MG63 (cell line): Measurements from ENCODE around the gene MSH5. TPM values are rescaled to one million over a fixed set of nuclear protein-coding genes. Genes with fewer than 3 reads are reported as not detected.

ENCODE experiments used
- DNase-seq: peaks from one replicate; pipeline ENCODE4 v3.0.0-alpha.2; 2020
- H3K27me3 ChIP-seq: fragments of 250-450 bp; sonication (Bioruptor Pico); 2 replicates; pipeline ENCODE4 v1.5.1; 2020; ENCODE audit warnings: mild to moderate bottlenecking, moderate library complexity
- H3K36me3 ChIP-seq: fragments of 250-450 bp; sonication (Bioruptor Pico); 2 replicates; pipeline ENCODE4 v1.5.1; 2020; ENCODE audit warnings: mild to moderate bottlenecking, moderate library complexity
- H3K4me3 ChIP-seq: fragments of 250-450 bp; sonication (Bioruptor Pico); 2 replicates; pipeline ENCODE4 v1.5.1; 2020; ENCODE audit warnings: mild to moderate bottlenecking, moderate library complexity
- H3K9me3 ChIP-seq: fragments of 250-450 bp; sonication (Bioruptor Pico); 2 replicates; pipeline ENCODE4 v1.5.1; 2020; ENCODE audit warnings: mild to moderate bottlenecking, moderate library complexity
- total RNA-seq: library from RNA; depleted of rRNA; stranded (reverse); fragments of >200 nt; shearing (Covaris generic); gene quantifications from 2 replicates; pipeline ENCODE4 v1.2.3, GENCODE V29; 2014; ENCODE audit warnings: low replicate concordance; rRNA removed

MSH5 gene
- total RNA-seq, result 3.1 and 6.3 TPM in 2 replicates

- peak; percentile 96 for DNase-seq
- Histone ChIP-seq H3K36me3 (peaks cover 27% of the 10 kb centered on the region), H3K9me3 (no peaks in the 10 kb centered on the region), H3K4me3 (peak within 1 kb of the TSS; percentile 69), H3K27me3 (no peaks in the 10 kb centered on the region)
Measured at GRCh38 chr6:31739639-31740396, at the start of gene MSH5. TSS of gene MSH5 (plus strand) at chr6:31740005. CDS start at chr6:31740467, 462 bp downstream.

- H3K36me3 ChIP-seq, result no peaks in the 10 kb centered on the region
- no peak for DNase-seq
- no peaks in the 10 kb centered on the region for H3K27me3 ChIP-seq
- H3K9me3 ChIP-seq, result no peaks in the 10 kb centered on the region
- no peak overlapping the region for H3K4me3 ChIP-seq
Measured at GRCh38 chr6:31690231-31691077, 49.4 kb upstream of the MSH5 start.

GRCh38 chr6:31691078-31691463 lies 48.7 kb upstream of the MSH5 start:
- no peaks in the 10 kb centered on the region for H3K27me3 ChIP-seq
- no peaks in the 10 kb centered on the region for H3K36me3 ChIP-seq
- no peak overlapping the region for H3K4me3 ChIP-seq
- H3K9me3 ChIP-seq, result no peaks in the 10 kb centered on the region
- no peak for DNase-seq

- DNase-seq, result no peak
- Histone ChIP-seq H3K36me3 (no peaks in the 10 kb centered on the region), H3K4me3 (no peak overlapping the region), H3K9me3 (no peaks in the 10 kb centered on the region), H3K27me3 (no peaks in the 10 kb centered on the region)
Measured at GRCh38 chr6:31691564-31692108, 48.2 kb upstream of the MSH5 start.

GRCh38 chr6:31692353-31692752 lies 47.5 kb upstream of the MSH5 start:
- no peaks in the 10 kb centered on the region for H3K36me3 ChIP-seq

GRCh38 chr6:31692886-31693285 lies 46.9 kb upstream of the MSH5 start:
- DNase-seq, result no peak
- Histone ChIP-seq H3K4me3 (no peak overlapping the region), H3K9me3 (no peaks in the 10 kb centered on the region), H3K27me3 (no peaks in the 10 kb centered on the region), H3K36me3 (no peaks in the 10 kb centered on the region)

More at GRCh38 chr6:31692353-31692752, 47.5 kb upstream of the MSH5 start:
- Histone ChIP-seq H3K9me3 (no peaks in the 10 kb centered on the region), H3K4me3 (no peak overlapping the region), H3K27me3 (no peaks in the 10 kb centered on the region)
- no peak for DNase-seq

- Histone ChIP-seq H3K36me3 (no peaks in the 10 kb centered on the region), H3K4me3 (no peak overlapping the region), H3K9me3 (no peaks in the 10 kb centered on the region), H3K27me3 (no peaks in the 10 kb centered on the region)
- no peak for DNase-seq
Measured at GRCh38 chr6:31693535-31693934, 46.3 kb upstream of the MSH5 start.

- no peaks in the 10 kb centered on the region for H3K36me3 ChIP-seq
- no peak overlapping the region for H3K4me3 ChIP-seq
- no peaks in the 10 kb centered on the region for H3K27me3 ChIP-seq
- H3K9me3 ChIP-seq, result no peaks in the 10 kb centered on the region
- peak; percentile 9 for DNase-seq
Measured at GRCh38 chr6:31697555-31697954, 42.2 kb upstream of the MSH5 start.

GRCh38 chr6:31700740-31701401 lies 38.9 kb upstream of the MSH5 start:
- Histone ChIP-seq H3K4me3 (no peak overlapping the region), H3K9me3 (no peaks in the 10 kb centered on the region), H3K36me3 (no peaks in the 10 kb centered on the region), H3K27me3 (no peaks in the 10 kb centered on the region)
- no peak for DNase-seq

- DNase-seq, result no peak
- Histone ChIP-seq H3K36me3 (no peaks in the 10 kb centered on the region), H3K27me3 (no peaks in the 10 kb centered on the region), H3K9me3 (no peaks in the 10 kb centered on the region), H3K4me3 (peak overlapping the region; percentile 91)
Measured at GRCh38 chr6:31701666-31702404, 38.0 kb upstream of the MSH5 start.

- Histone ChIP-seq H3K27me3 (no peaks in the 10 kb centered on the region), H3K9me3 (no peaks in the 10 kb centered on the region), H3K4me3 (peak overlapping the region; percentile 91), H3K36me3 (no peaks in the 10 kb centered on the region)
- peak; percentile 4 for DNase-seq
Measured at GRCh38 chr6:31702405-31702818, 37.4 kb upstream of the MSH5 start.

- Histone ChIP-seq H3K9me3 (no peaks in the 10 kb centered on the region), H3K4me3 (peak within 1 kb of the TSS; percentile 91), H3K27me3 (no peaks in the 10 kb centered on the region), H3K36me3 (no peaks in the 10 kb centered on the region)
- DNase-seq, result peak; percentile 96
Measured at GRCh38 chr6:31702819-31703716, 36.7 kb upstream of the MSH5 start, which contains the start of gene ABHD16A. TSS of gene ABHD16A (minus strand) at chr6:31703324. CDS start at chr6:31703281, 43 bp downstream.

- Histone ChIP-seq H3K9me3 (no peaks in the 10 kb centered on the region), H3K36me3 (no peaks in the 10 kb centered on the region), H3K27me3 (no peaks in the 10 kb centered on the region), H3K4me3 (no peak overlapping the region)
- DNase-seq, result no peak
Measured at GRCh38 chr6:31705931-31706330, 33.9 kb upstream of the MSH5 start.

GRCh38 chr6:31706599-31706998 lies 33.2 kb upstream of the MSH5 start, which contains the start of gene LY6G6F:
TSS of gene LY6G6F (plus strand) at chr6:31706866. CDS start at chr6:31706907, 41 bp downstream.
- Histone ChIP-seq H3K4me3 (no peak within 1 kb of the TSS), H3K36me3 (no peaks in the 10 kb centered on the region), H3K9me3 (no peaks in the 10 kb centered on the region), H3K27me3 (no peaks in the 10 kb centered on the region)
- DNase-seq, result no peak

- Histone ChIP-seq H3K36me3 (no peaks in the 10 kb centered on the region), H3K27me3 (no peaks in the 10 kb centered on the region), H3K9me3 (no peaks in the 10 kb centered on the region), H3K4me3 (no peak overlapping the region)
- no peak for DNase-seq
Measured at GRCh38 chr6:31707701-31708100, 32.1 kb upstream of the MSH5 start.
